ENCODE results near the gene DRC7. TPM values are rescaled to one million over a fixed set of nuclear protein-coding genes. Genes with fewer than 3 reads are reported as not detected.

Gene DRC7
- total and polyA plus RNA-seq, 12 donors, result 0.09 TPM; not detected in 11

GRCh38 chr16:57721356-57722209 is 27.0 kb downstream of the DRC7 start:
- TF ChIP-seq CTCF (IDR thresholded peaks at IDR 0.05), result no peak
- WGBS, 2 donors, result 66 to 71% methylated on average over 17 of the region's 17 CpGs
- Histone ChIP-seq H3K27ac (no peak overlapping the region), H3K36me3 (no peaks in the 10 kb centered on the region), H3K4me1 (no peaks in the 10 kb centered on the region), H3K4me3 (no peak overlapping the region), H3K27me3 (peaks cover 0 to 3% (median 0%) of the 10 kb centered on the region in 7 donors), H3K9me3 (no peaks in the 10 kb centered on the region)
- no peak for ATAC-seq
- no peak for DNase-seq
- intact Hi-C loops (cut with DNase I), result loop anchor here in 8 of 10 donors (2.0 to 10.0 kb wide), 9 partner anchors 69 to 147 kb away; no protein-coding TSS in a partner anchor

- no peak overlapping the region for H3K27ac ChIP-seq
- H3K9me3 ChIP-seq, result no peaks in the 10 kb centered on the region
- no peaks in the 10 kb centered on the region for H3K36me3 ChIP-seq
- H3K4me1 ChIP-seq, result no peaks in the 10 kb centered on the region
- no peak for TF ChIP-seq CTCF (IDR thresholded peaks at IDR 0.05)
- no peak overlapping the region for H3K4me3 ChIP-seq
- ATAC-seq (no peak), DNase-seq (no peak)
- intact Hi-C loops (cut with DNase I), result loop anchor here in 8 of 10 donors (5.0 to 10.0 kb wide), 7 partner anchors 70 to 147 kb away; no protein-coding TSS in a partner anchor
- peaks cover 0 to 3% (median 0%) of the 10 kb centered on the region in 7 donors for H3K27me3 ChIP-seq
- WGBS, 2 donors, result 94 to 97% methylated on average over 2 of the region's 2 CpGs
Observed at GRCh38 chr16:57722210-57722499, 27.5 kb downstream of the DRC7 start.

- no peaks in the 10 kb centered on the region for H3K36me3 ChIP-seq
- no peaks in the 10 kb centered on the region for H3K9me3 ChIP-seq
- intact Hi-C loops (cut with DNase I), result loop anchor here in 8 of 10 donors (5.0 to 10.0 kb wide), 7 partner anchors 70 to 148 kb away; no protein-coding TSS in a partner anchor
- no peak for TF ChIP-seq CTCF (IDR thresholded peaks at IDR 0.05)
- no peaks in the 10 kb centered on the region for H3K4me1 ChIP-seq
- 87% methylated on average over 11 of the region's 11 CpGs for WGBS, 2 donors
- peaks cover 0 to 3% (median 0%) of the 10 kb centered on the region in 7 donors for H3K27me3 ChIP-seq
- ATAC-seq, result no peak
- no peak overlapping the region for H3K27ac ChIP-seq
- DNase-seq, result no peak
- no peak overlapping the region for H3K4me3 ChIP-seq
Observed at GRCh38 chr16:57722651-57723050, 28.0 kb downstream of the DRC7 start.

GRCh38 chr16:57723170-57723569 is 28.6 kb downstream of the DRC7 start:
- H3K9me3 ChIP-seq, result no peaks in the 10 kb centered on the region
- no peaks in the 10 kb centered on the region for H3K4me1 ChIP-seq
- ATAC-seq (no peak), DNase-seq (no peak)
- WGBS, 2 donors, result 67 to 77% methylated on average over 7 of the region's 7 CpGs
- intact Hi-C loops (cut with DNase I), result loop anchor here in 8 of 10 donors (5.0 to 10.0 kb wide), 7 partner anchors 71 to 148 kb away; no protein-coding TSS in a partner anchor
- H3K36me3 ChIP-seq, result no peaks in the 10 kb centered on the region
- H3K27me3 ChIP-seq, result no peaks in the 10 kb centered on the region
- peak in 3 of 9 donors; percentile 9 to 22 (median 15) for TF ChIP-seq CTCF (IDR thresholded peaks at IDR 0.05)
- no peak overlapping the region for H3K27ac ChIP-seq
- no peak overlapping the region for H3K4me3 ChIP-seq
